A673 (cell line): ENCODE results near the gene CCL21.

Source experiments
- CTCF ChIP-seq: fragments of 300-800, 200-600 bp; sonication (generic); conservative IDR thresholded peaks from 2 replicates; pipeline ENCODE4 v1.5.1; 2017; ENCODE audit warnings: low read depth, mild to moderate bottlenecking, antibody characterized with exemption, low read length, moderate library complexity, mixed read lengths
- EZH2 ChIP-seq: fragments of 200-600 bp; sonication (generic); IDR thresholded peaks from 2 replicates; pipeline ENCODE4 v1.6.1; 2017; ENCODE audit warnings: borderline replicate concordance, low read depth, mild to moderate bottlenecking, mixed read lengths, antibody characterized with exemption, low read length; ENCODE audit not compliant: poor library complexity, severe bottlenecking

- TF ChIP-seq EZH2: no peak
- TF ChIP-seq CTCF: no peak
Observed at GRCh38 chr9:34674440-34674839, 35.5 kb downstream of the CCL21 start.
